SK-N-SH treated with all-trans-retinoic acid at 6 μM for 48 hours (cell line): ENCODE data around the gene HSPA1B.
"Not testable (repeated sequence)": the region's sequence is repeated elsewhere in the genome, so short reads cannot be mapped to it uniquely, and the experiment has no call there.

Source experiments
- ATAC-seq: fragments of 200-7000 bp; cut with Tn5 transposase; 3 replicates; pipeline ENCODE4 v1.9.1; 2020; ENCODE audit warnings: mild to moderate bottlenecking, moderate library complexity
- ARNTL ChIP-seq: fragments of 450-650 bp; formaldehyde crosslinking; IDR thresholded peaks from 2 replicates; pipeline ENCODE4 v1.5.0; 2020; ENCODE audit warnings: low read depth, mild to moderate bottlenecking, moderate library complexity, borderline replicate concordance
- BACH2 ChIP-seq: fragments of 250-450 bp; sonication (Bioruptor Pico); IDR thresholded peaks from 2 replicates; pipeline ENCODE4 v1.9.0; 2021; ENCODE audit warnings: mild to moderate bottlenecking, borderline replicate concordance
- CSDC2 ChIP-seq: fragments of 250-450 bp; sonication (Bioruptor Pico); IDR thresholded peaks from 2 replicates; pipeline ENCODE4 v1.5.0; 2020; ENCODE audit warnings: mild to moderate bottlenecking, moderate library complexity
- ESRRG ChIP-seq: fragments of 250-450 bp; sonication (Bioruptor Pico); IDR thresholded peaks from 2 replicates; pipeline ENCODE4 v1.6.1; 2021; ENCODE audit warnings: mild to moderate bottlenecking
- GLIS3 ChIP-seq: fragments of 250-450 bp; sonication (Bioruptor Pico); IDR thresholded peaks from 2 replicates; pipeline ENCODE4 v1.5.0; 2020; ENCODE audit warnings: mild to moderate bottlenecking, moderate library complexity
- ISL1 ChIP-seq: fragments of 250-450 bp; sonication (Bioruptor Pico); IDR thresholded peaks from 2 replicates; pipeline ENCODE4 v2.1.2; 2022; ENCODE audit warnings: mild to moderate bottlenecking, moderate library complexity
- OSR1 ChIP-seq: fragments of 250-450 bp; sonication (Bioruptor Pico); IDR thresholded peaks from 2 replicates; pipeline ENCODE4 v1.8.0; 2022; ENCODE audit warnings: moderate library complexity, mild to moderate bottlenecking, inconsistent platforms
- PATZ1 ChIP-seq: fragments of 250-450 bp; sonication (Bioruptor Pico); IDR thresholded peaks from 2 replicates; pipeline ENCODE4 v1.8.0; 2020; ENCODE audit warnings: mild to moderate bottlenecking, moderate library complexity, borderline replicate concordance
- SNAI2 ChIP-seq: fragments of 250-450 bp; sonication (Bioruptor Pico); IDR thresholded peaks from 2 replicates; pipeline ENCODE4 v1.5.0; 2020; ENCODE audit warnings: mild to moderate bottlenecking, moderate library complexity
- TCF4 ChIP-seq: fragments of 250-450 bp; sonication (Bioruptor Pico); IDR thresholded peaks from 2 replicates; pipeline ENCODE4 v1.8.0; 2021; ENCODE audit warnings: mild to moderate bottlenecking, moderate library complexity, borderline replicate concordance
- TOX ChIP-seq: fragments of 250-450 bp; sonication (Bioruptor Pico); IDR thresholded peaks from 2 replicates; pipeline ENCODE4 v1.8.0; 2021; ENCODE audit warnings: mild to moderate bottlenecking, moderate library complexity, borderline replicate concordance
- TSHZ2 ChIP-seq: fragments of 250-450 bp; sonication (Bioruptor Pico); IDR thresholded peaks from 2 replicates; pipeline ENCODE4 v1.5.0; 2020; ENCODE audit warnings: mild to moderate bottlenecking, moderate library complexity
- ZFP3 ChIP-seq: fragments of 250-450 bp; sonication (Bioruptor Pico); IDR thresholded peaks from 2 replicates; pipeline ENCODE4 v1.5.0; 2020; ENCODE audit warnings: mild to moderate bottlenecking, moderate library complexity
- ZFP30 ChIP-seq: fragments of 450-650 bp; formaldehyde crosslinking; IDR thresholded peaks from 2 replicates; pipeline ENCODE4 v1.5.0; 2022; ENCODE audit warnings: mild to moderate bottlenecking, moderate library complexity
- ZNF565 ChIP-seq: fragments of 450-650 bp; formaldehyde crosslinking; conservative IDR thresholded peaks from 2 replicates; pipeline ENCODE4 v1.5.0; 2020; ENCODE audit warnings: low read depth, mild to moderate bottlenecking, moderate library complexity
- ZNF8 ChIP-seq: fragments of 450-650 bp; formaldehyde crosslinking; IDR thresholded peaks from 2 replicates; pipeline ENCODE4 v1.5.0; 2020; ENCODE audit warnings: mild to moderate bottlenecking, moderate library complexity
- TF ChIP-seq, protein P1 (sequence below): fragments of 250-450 bp; sonication (Bioruptor Pico); IDR thresholded peaks from 2 replicates; pipeline ENCODE4 v1.5.1; 2021; ENCODE audit warnings: mild to moderate bottlenecking, moderate library complexity
- TF ChIP-seq, protein P2 (sequence below): fragments of 250-450 bp; sonication (Bioruptor Pico); IDR thresholded peaks from 2 replicates; pipeline ENCODE4 v1.5.1; 2020; ENCODE audit warnings: low read depth, mild to moderate bottlenecking, moderate library complexity
- TF ChIP-seq, protein P3 (sequence below): fragments of 250-450 bp; sonication (Bioruptor Pico); IDR thresholded peaks from 2 replicates; pipeline ENCODE4 v1.8.0; 2021; ENCODE audit warnings: low read depth, mild to moderate bottlenecking, moderate library complexity, borderline replicate concordance

Gene HSPA1B

GRCh38 chr6:31819871-31820299, 7.7 kb upstream of the HSPA1B start:
- no peak for TF ChIP-seq TSHZ2 (CRISPR knock-in tag)
- no peak for TF ChIP-seq ZFP30
- TF ChIP-seq ZFP3 (CRISPR knock-in tag) = no peak
- TF ChIP-seq ESRRG (CRISPR knock-in tag) = no peak
- no peak for TF ChIP-seq ARNTL (CRISPR knock-in tag)
- no peak for ATAC-seq

DNA sequence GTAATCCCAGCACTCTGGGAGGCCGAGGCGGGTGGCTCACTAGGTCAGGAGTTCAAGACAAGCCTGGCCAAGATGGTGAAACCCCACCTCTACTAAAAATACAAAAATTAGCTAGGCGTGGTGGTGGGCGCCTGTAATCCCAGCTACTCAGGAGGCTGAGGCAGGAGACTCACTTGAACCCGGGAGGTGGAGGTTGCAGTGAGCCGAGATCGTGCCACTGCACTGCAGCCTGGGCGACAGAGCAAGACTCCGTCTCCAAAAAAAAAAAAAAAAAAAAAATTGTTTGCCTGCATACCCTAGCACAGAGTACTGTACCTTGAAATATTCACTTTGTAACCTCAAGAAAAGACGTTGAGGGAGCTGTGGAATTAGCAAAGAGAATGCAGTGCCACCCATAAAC, 7.1 kb upstream of the HSPA1B start:
- not testable (repeated sequence) for ATAC-seq

GRCh38 chr6:31821301-31822035, 6.1 kb upstream of the HSPA1B start:
- peak; percentile 74 for ATAC-seq
- no peak for TF ChIP-seq ZNF8
- TF ChIP-seq CSDC2 (CRISPR knock-in tag) = no peak
- TF ChIP-seq ZFP30 = no peak
- no peak for TF ChIP-seq ISL1

GRCh38 chr6:31822036-31822821, 5.3 kb upstream of the HSPA1B start:
- TF ChIP-seq, protein P1, sequence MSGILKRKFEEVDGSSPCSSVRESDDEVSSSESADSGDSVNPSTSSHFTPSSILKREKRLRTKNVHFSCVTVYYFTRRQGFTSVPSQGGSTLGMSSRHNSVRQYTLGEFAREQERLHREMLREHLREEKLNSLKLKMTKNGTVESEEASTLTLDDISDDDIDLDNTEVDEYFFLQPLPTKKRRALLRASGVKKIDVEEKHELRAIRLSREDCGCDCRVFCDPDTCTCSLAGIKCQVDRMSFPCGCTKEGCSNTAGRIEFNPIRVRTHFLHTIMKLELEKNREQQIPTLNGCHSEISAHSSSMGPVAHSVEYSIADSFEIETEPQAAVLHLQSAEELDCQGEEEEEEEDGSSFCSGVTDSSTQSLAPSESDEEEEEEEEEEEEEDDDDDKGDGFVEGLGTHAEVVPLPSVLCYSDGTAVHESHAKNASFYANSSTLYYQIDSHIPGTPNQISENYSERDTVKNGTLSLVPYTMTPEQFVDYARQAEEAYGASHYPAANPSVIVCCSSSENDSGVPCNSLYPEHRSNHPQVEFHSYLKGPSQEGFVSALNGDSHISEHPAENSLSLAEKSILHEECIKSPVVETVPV = no peak
- TF ChIP-seq ZNF565 (CRISPR knock-in tag) (no peak), TSHZ2 (CRISPR knock-in tag) (no peak), SNAI2 (no peak), ZNF8 (no peak), PATZ1 (CRISPR knock-in tag) (no peak), BACH2 (CRISPR knock-in tag) (no peak), ARNTL (CRISPR knock-in tag) (no peak), TOX (CRISPR knock-in tag) (no peak), OSR1 (no peak), GLIS3 (no peak), ISL1 (no peak), CSDC2 (CRISPR knock-in tag) (no peak), TCF4 (CRISPR knock-in tag) (no peak), ESRRG (CRISPR knock-in tag) (no peak)
- TF ChIP-seq, protein P2, sequence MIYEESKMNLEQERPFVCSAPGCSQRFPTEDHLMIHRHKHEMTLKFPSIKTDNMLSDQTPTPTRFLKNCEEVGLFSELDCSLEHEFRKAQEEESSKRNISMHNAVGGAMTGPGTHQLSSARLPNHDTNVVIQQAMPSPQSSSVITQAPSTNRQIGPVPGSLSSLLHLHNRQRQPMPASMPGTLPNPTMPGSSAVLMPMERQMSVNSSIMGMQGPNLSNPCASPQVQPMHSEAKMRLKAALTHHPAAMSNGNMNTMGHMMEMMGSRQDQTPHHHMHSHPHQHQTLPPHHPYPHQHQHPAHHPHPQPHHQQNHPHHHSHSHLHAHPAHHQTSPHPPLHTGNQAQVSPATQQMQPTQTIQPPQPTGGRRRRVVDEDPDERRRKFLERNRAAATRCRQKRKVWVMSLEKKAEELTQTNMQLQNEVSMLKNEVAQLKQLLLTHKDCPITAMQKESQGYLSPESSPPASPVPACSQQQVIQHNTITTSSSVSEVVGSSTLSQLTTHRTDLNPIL (CRISPR knock-in tag) = no peak
- TF ChIP-seq, protein P3, sequence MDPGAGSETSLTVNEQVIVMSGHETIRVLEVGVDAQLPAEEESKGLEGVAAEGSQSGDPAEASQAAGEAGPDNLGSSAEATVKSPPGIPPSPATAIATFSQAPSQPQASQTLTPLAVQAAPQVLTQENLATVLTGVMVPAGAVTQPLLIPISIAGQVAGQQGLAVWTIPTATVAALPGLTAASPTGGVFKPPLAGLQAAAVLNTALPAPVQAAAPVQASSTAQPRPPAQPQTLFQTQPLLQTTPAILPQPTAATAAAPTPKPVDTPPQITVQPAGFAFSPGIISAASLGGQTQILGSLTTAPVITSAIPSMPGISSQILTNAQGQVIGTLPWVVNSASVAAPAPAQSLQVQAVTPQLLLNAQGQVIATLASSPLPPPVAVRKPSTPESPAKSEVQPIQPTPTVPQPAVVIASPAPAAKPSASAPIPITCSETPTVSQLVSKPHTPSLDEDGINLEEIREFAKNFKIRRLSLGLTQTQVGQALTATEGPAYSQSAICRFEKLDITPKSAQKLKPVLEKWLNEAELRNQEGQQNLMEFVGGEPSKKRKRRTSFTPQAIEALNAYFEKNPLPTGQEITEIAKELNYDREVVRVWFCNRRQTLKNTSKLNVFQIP = no peak
- peak; percentile 52 for ATAC-seq

DNA sequence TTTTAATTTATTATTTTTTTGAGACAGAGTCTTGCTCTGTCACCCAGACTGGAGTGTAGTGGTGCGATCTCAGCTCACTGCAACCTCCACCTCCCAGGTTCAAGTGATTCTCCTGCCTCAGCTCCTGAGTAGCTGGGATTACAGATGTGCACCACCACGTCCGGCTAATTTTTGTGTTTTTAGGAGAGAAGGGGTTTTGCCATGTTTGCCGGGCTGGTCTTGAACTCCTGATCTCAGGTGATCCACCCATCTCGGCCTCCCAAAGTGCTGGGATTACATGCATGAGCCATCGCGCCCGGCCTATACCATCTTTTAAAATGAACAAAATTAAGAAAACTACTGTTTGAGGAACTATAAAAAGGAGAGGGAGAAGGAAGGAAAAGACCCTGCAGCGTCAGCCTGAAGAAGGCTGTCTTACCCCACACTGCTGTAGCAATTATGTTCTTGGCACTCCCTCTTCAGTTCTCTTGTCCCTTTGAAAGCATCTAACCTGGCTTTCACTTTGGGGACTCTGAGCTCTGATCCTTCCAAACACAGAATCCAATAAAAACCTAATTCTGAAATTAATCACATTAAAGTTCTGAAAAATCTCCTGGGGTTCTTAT, 3.8 kb upstream of the HSPA1B start:
- not testable (repeated sequence) for ATAC-seq
